Measurements from ENCODE around the gene ALCAM. TPM values are rescaled to one million over a fixed set of nuclear protein-coding genes. Genes with fewer than 3 reads are reported as not detected.

Gene ALCAM
- total RNA-seq, 1 donor = 139 TPM

DNA sequence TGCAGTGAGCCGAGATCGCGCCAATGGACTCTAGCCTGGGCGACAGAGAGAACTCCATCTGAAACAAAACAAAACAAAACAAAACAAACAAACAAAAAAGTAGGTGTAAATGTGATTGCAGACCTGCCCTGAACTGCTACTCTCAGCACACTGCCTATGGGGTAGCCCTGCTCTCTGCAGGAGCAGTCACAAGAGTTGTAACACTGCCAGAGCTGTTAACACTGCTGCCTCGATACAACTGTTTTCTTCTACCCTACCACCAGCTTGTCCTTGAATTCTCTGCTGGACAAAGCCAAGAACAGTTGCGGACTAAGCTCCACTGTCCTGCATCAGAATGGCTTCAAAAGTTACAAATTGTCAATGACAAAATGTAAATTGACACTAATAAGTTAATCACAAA is 89.3 kb downstream of the ALCAM start:
- no peak for DNase-seq (ENCODE audit: low read depth)
- TF ChIP-seq CTCF (IDR thresholded peaks at IDR 0.05; ENCODE audit: insufficient read depth, low read depth, low read length) = no peak
- no peak overlapping the region for H3K4me3 ChIP-seq (ENCODE audit: low read depth, low read length)

GRCh38 chr3:105458518-105459215 is 92.0 kb downstream of the ALCAM start:
- no peak for DNase-seq (ENCODE audit: low read depth)
- TF ChIP-seq CTCF (IDR thresholded peaks at IDR 0.05; ENCODE audit: insufficient read depth, low read depth, low read length) = no peak
- no peak overlapping the region for H3K4me3 ChIP-seq (ENCODE audit: low read depth, low read length)

GRCh38 chr3:105459566-105460290 is 93.0 kb downstream of the ALCAM start:
- DNase-seq (ENCODE audit: low read depth) = no peak
- no peak overlapping the region for H3K4me3 ChIP-seq (ENCODE audit: low read depth, low read length)
- no peak for TF ChIP-seq CTCF (IDR thresholded peaks at IDR 0.05; ENCODE audit: insufficient read depth, low read depth, low read length)

DNA sequence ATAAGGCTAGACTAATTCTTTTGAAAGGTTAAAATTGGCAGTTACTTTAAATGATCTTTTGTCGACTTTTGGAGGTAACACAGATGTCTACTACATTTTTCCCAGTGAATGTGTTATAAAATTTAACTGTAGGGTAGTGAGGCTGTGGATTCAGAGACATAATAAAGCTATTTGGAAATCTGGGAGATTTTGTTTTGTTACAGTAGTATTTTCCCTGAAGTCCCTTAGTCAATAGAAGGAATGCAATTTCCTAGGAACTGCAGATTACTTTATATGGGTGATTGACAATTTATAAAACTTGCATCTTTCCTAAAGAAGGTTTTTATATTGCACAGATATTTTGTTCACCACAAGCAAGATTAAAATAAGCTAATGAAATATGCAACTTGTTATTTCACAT is 96.9 kb downstream of the ALCAM start:
- no peak for DNase-seq (ENCODE audit: low read depth)
- no peak for TF ChIP-seq CTCF (IDR thresholded peaks at IDR 0.05; ENCODE audit: insufficient read depth, low read depth, low read length)
- H3K4me3 ChIP-seq (ENCODE audit: low read depth, low read length) = no peak overlapping the region

- H3K4me3 ChIP-seq (ENCODE audit: low read depth, low read length) = no peak overlapping the region
- TF ChIP-seq CTCF (IDR thresholded peaks at IDR 0.05; ENCODE audit: insufficient read depth, low read depth, low read length) = no peak
- no peak for DNase-seq (ENCODE audit: low read depth)
These were observed 98.6 kb downstream of the ALCAM start for GRCh38 chr3:105465251-105465853.

DNA sequence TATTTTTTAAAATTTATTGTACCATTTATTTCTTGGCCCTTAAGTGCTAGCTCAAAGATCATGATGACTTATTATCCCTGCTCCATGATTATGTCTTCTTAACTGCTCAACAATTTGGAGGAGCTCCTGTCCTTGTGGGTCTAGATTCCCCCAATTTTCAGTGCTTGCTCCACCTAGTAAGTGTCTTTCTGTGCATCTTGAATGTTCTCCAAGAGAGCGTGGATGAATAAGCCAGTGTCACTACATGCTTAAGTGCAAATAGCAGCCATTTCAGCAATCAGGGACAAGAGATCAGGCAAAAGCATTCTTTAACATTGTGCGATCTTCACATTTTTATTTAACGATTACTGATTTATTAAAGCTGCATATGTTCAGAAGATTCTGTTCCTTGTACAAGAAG is 99.4 kb downstream of the ALCAM start:
- no peak for TF ChIP-seq CTCF (IDR thresholded peaks at IDR 0.05; ENCODE audit: insufficient read depth, low read depth, low read length)
- no peak for DNase-seq (ENCODE audit: low read depth)
- no peak overlapping the region for H3K4me3 ChIP-seq (ENCODE audit: low read depth, low read length)
